Neural cell (in vitro differentiated cells): ENCODE results near the gene ATF5. TPM values are rescaled to one million over a fixed set of nuclear protein-coding genes. Genes with fewer than 3 reads are reported as not detected.
"Not testable (repeated sequence)": the region's sequence is repeated elsewhere in the genome, so short reads cannot be mapped to it uniquely, and the experiment has no call there.

Experiments used
- H2AFZ ChIP-seq: fragments of 200-600, 300-800 bp; sonication (generic), shearing (Covaris generic); 2 replicates; pipeline ENCODE4 v1.6.0; 2014; ENCODE audit warnings: low read depth, mild to moderate bottlenecking, antibody characterized with exemption, low read length, moderate library complexity
- H3F3A ChIP-seq: fragments of 200-600 bp; shearing (Covaris generic); 2 replicates; pipeline ENCODE4 v1.6.1; 2016; ENCODE audit warnings: mild to moderate bottlenecking, moderate library complexity, mixed read lengths, antibody characterized with exemption, low read length; ENCODE audit not compliant: insufficient read depth, poor library complexity, severe bottlenecking
- H3K27ac ChIP-seq: fragments of 200-600, 300-800 bp; sonication (generic), shearing (Covaris generic); 2 replicates; pipeline ENCODE4 v1.5.1; 2014; ENCODE audit warnings: mild to moderate bottlenecking, low read length, moderate library complexity
- H3K27me3 ChIP-seq: fragments of 300-800, 200-600 bp; sonication (generic), shearing (Covaris generic); 2 replicates; pipeline ENCODE4 v1.6.0; 2014; ENCODE audit warnings: mild to moderate bottlenecking, low read depth, low read length, moderate library complexity; ENCODE audit not compliant: insufficient read depth
- H3K36me3 ChIP-seq: fragments of 300-800, 200-600 bp; sonication (generic), shearing (Covaris generic); 2 replicates; pipeline ENCODE4 v1.5.1; 2014; ENCODE audit warnings: mild to moderate bottlenecking, antibody characterized with exemption, low read length, moderate library complexity; ENCODE audit not compliant: insufficient read depth
- H3K4me2 ChIP-seq: fragments of 300-800, 200-600 bp; sonication (generic), shearing (Covaris generic); 2 replicates; pipeline ENCODE4 v1.6.0; 2014; ENCODE audit warnings: mild to moderate bottlenecking, low read length
- H3K4me3 ChIP-seq: fragments of 300-800, 200-600 bp; sonication (generic), shearing (Covaris generic); 2 replicates; pipeline ENCODE4 v1.5.1; 2014; ENCODE audit warnings: mild to moderate bottlenecking, low read length, moderate library complexity
- H3K79me2 ChIP-seq: fragments of 200-600 bp; shearing (Covaris generic); replicated peaks from 2 replicates; pipeline ENCODE4 v1.6.0; 2014; ENCODE audit warnings: mild to moderate bottlenecking, low read length, moderate library complexity; ENCODE audit not compliant: insufficient read depth
- H3K9ac ChIP-seq: fragments of 300-800, 200-600 bp; sonication (generic), shearing (Covaris generic); 2 replicates; pipeline ENCODE4 v1.6.1; 2016; ENCODE audit warnings: mild to moderate bottlenecking, low read length, mixed read lengths
- H3K9me2 ChIP-seq: fragments of 200-600 bp; shearing (Covaris generic); 2 replicates; pipeline ENCODE4 v1.6.1; 2016; ENCODE audit warnings: mild to moderate bottlenecking, low read length, mixed read lengths; ENCODE audit not compliant: insufficient read depth
- H3K9me3 ChIP-seq: fragments of 200-600, 300-800 bp; sonication (generic), shearing (Covaris generic); 2 replicates; pipeline ENCODE4 v1.6.1; 2016; ENCODE audit warnings: mild to moderate bottlenecking, mixed run types, low read length, moderate library complexity, mixed read lengths
- H4K20me1 ChIP-seq: fragments of 200-600 bp; shearing (Covaris generic); 2 replicates; pipeline ENCODE4 v1.6.1; 2016; ENCODE audit warnings: mild to moderate bottlenecking, mixed run types; ENCODE audit not compliant: insufficient read depth
- EP300 ChIP-seq: fragments of 450-650 bp; conservative IDR thresholded peaks from 2 replicates; pipeline ENCODE4 v1.6.1; 2014; ENCODE audit warnings: antibody characterized with exemption, mild to moderate bottlenecking, moderate library complexity; ENCODE audit not compliant: poor library complexity, severe bottlenecking
- EZH2 ChIP-seq: fragments of 200-600, 300-800 bp; shearing (Covaris generic), sonication (generic); IDR thresholded peaks from 2 replicates; pipeline ENCODE4 v1.6.1; 2014; ENCODE audit warnings: antibody characterized with exemption, low read length, borderline replicate concordance, mild to moderate bottlenecking; ENCODE audit not compliant: insufficient read depth, poor library complexity, severe bottlenecking
- MXI1 ChIP-seq: fragments of 450-650 bp; conservative IDR thresholded peaks from 2 replicates; pipeline ENCODE4 v1.6.1; 2014; ENCODE audit warnings: antibody characterized with exemption, mild to moderate bottlenecking; ENCODE audit not compliant: poor library complexity, severe bottlenecking
- POLR2AphosphoS5 ChIP-seq: IDR thresholded peaks from 2 replicates; pipeline ENCODE4 v1.6.1; 2012
- RAD21 ChIP-seq: fragments of 450-650 bp; conservative IDR thresholded peaks from 2 replicates; pipeline ENCODE4 v1.6.1; 2014; ENCODE audit warnings: antibody characterized with exemption, mild to moderate bottlenecking, moderate library complexity
- SMC3 ChIP-seq: fragments of 450-650 bp; conservative IDR thresholded peaks from 2 replicates; pipeline ENCODE4 v1.6.1; 2014; ENCODE audit warnings: antibody characterized with exemption, mild to moderate bottlenecking, moderate library complexity; ENCODE audit not compliant: poor library complexity
- TAF1 ChIP-seq: IDR thresholded peaks from 2 replicates; pipeline ENCODE4 v1.6.1; 2012; ENCODE audit warnings: low read depth
- polyA plus RNA-seq: library from polyadenylated mRNA; depleted of rRNA; stranded (reverse); fragments of >200 nt; gene quantifications from 2 replicates; pipeline ENCODE4 v1.2.3, GENCODE V29; 2014
- TF ChIP-seq, protein P1 (sequence below): IDR thresholded peaks from 2 replicates; pipeline ENCODE4 v1.6.1; 2012; ENCODE audit warnings: borderline replicate concordance
- TF ChIP-seq, protein P2 (sequence below): fragments of 450-650 bp; IDR thresholded peaks from 2 replicates; pipeline ENCODE4 v1.5.1; 2014; ENCODE audit warnings: antibody characterized with exemption, mild to moderate bottlenecking, moderate library complexity; ENCODE audit not compliant: poor library complexity, severe bottlenecking

Gene ATF5
- polyA plus RNA-seq, 1 donor from 2014 or later: 16.1 TPM

GRCh38 chr19:49956115-49956495, 27.1 kb downstream of the ATF5 start:
- no peaks in the 10 kb centered on the region for H3K36me3 ChIP-seq
- no peak overlapping the region for H3K9ac ChIP-seq
- H3K9me2 ChIP-seq: no peaks in the 10 kb centered on the region
- TF ChIP-seq, protein P1, sequence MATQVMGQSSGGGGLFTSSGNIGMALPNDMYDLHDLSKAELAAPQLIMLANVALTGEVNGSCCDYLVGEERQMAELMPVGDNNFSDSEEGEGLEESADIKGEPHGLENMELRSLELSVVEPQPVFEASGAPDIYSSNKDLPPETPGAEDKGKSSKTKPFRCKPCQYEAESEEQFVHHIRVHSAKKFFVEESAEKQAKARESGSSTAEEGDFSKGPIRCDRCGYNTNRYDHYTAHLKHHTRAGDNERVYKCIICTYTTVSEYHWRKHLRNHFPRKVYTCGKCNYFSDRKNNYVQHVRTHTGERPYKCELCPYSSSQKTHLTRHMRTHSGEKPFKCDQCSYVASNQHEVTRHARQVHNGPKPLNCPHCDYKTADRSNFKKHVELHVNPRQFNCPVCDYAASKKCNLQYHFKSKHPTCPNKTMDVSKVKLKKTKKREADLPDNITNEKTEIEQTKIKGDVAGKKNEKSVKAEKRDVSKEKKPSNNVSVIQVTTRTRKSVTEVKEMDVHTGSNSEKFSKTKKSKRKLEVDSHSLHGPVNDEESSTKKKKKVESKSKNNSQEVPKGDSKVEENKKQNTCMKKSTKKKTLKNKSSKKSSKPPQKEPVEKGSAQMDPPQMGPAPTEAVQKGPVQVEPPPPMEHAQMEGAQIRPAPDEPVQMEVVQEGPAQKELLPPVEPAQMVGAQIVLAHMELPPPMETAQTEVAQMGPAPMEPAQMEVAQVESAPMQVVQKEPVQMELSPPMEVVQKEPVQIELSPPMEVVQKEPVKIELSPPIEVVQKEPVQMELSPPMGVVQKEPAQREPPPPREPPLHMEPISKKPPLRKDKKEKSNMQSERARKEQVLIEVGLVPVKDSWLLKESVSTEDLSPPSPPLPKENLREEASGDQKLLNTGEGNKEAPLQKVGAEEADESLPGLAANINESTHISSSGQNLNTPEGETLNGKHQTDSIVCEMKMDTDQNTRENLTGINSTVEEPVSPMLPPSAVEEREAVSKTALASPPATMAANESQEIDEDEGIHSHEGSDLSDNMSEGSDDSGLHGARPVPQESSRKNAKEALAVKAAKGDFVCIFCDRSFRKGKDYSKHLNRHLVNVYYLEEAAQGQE: no peak
- TF ChIP-seq POLR2AphosphoS5 (no peak), RAD21 (no peak), TAF1 (no peak), MXI1 (no peak), EP300 (no peak), EZH2 (no peak), SMC3 (no peak)
- TF ChIP-seq, protein P2, sequence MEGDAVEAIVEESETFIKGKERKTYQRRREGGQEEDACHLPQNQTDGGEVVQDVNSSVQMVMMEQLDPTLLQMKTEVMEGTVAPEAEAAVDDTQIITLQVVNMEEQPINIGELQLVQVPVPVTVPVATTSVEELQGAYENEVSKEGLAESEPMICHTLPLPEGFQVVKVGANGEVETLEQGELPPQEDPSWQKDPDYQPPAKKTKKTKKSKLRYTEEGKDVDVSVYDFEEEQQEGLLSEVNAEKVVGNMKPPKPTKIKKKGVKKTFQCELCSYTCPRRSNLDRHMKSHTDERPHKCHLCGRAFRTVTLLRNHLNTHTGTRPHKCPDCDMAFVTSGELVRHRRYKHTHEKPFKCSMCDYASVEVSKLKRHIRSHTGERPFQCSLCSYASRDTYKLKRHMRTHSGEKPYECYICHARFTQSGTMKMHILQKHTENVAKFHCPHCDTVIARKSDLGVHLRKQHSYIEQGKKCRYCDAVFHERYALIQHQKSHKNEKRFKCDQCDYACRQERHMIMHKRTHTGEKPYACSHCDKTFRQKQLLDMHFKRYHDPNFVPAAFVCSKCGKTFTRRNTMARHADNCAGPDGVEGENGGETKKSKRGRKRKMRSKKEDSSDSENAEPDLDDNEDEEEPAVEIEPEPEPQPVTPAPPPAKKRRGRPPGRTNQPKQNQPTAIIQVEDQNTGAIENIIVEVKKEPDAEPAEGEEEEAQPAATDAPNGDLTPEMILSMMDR: no peak
- H3K4me2 ChIP-seq: no peak overlapping the region
- H2AFZ ChIP-seq: no peak overlapping the region
- no peaks in the 10 kb centered on the region for H3K27me3 ChIP-seq
- no peaks in the 10 kb centered on the region for H3K9me3 ChIP-seq
- no peak overlapping the region for H3K4me3 ChIP-seq
- H3K27ac ChIP-seq: no peak overlapping the region
- H3F3A ChIP-seq: no peaks in the 10 kb centered on the region
- no peaks in the 10 kb centered on the region for H4K20me1 ChIP-seq
- no peaks in the 10 kb centered on the region for H3K79me2 ChIP-seq

- Histone ChIP-seq H2AFZ (no peak overlapping the region), H3K4me3 (no peak overlapping the region), H4K20me1 (no peaks in the 10 kb centered on the region), H3K79me2 (no peaks in the 10 kb centered on the region), H3K27me3 (no peaks in the 10 kb centered on the region), H3K27ac (no peak overlapping the region), H3K36me3 (no peaks in the 10 kb centered on the region), H3K9ac (no peak overlapping the region), H3K9me2 (no peaks in the 10 kb centered on the region), H3K9me3 (no peaks in the 10 kb centered on the region), H3K4me2 (no peak overlapping the region), H3F3A (no peaks in the 10 kb centered on the region)
- TF ChIP-seq POLR2AphosphoS5 (no peak), TAF1 (no peak), MXI1 (no peak), SMC3 (no peak), EZH2 (no peak), RAD21 (no peak), EP300 (no peak)
- TF ChIP-seq, protein P1: no peak
- TF ChIP-seq, protein P2: no peak
Observed at GRCh38 chr19:49957262-49957915, 28.4 kb downstream of the ATF5 start.

GRCh38 chr19:49958144-49958543, 29.1 kb downstream of the ATF5 start:
- H3K36me3 ChIP-seq, H2AFZ ChIP-seq, H3F3A ChIP-seq, H3K4me2 ChIP-seq, H3K9ac ChIP-seq, H3K4me3 ChIP-seq, H3K79me2 ChIP-seq, H3K9me3 ChIP-seq, H3K27me3 ChIP-seq, H4K20me1 ChIP-seq, H3K27ac ChIP-seq, H3K9me2 ChIP-seq: not testable (repeated sequence)
